ENCODE data around the gene SRBD1.
A peak's percentile ranks its signal among the peaks of the same experiment; 100 is the strongest.

The SRBD1 gene

GRCh38 chr2:45611020-45611859 lies at the start of gene SRBD1:
SRBD1 (minus strand) TSS chr2:45611267; CDS start chr2:45605441, 5,826 bp downstream.
- peak; percentile 98 for DNase-seq

- DNase-seq, result no peak
Observed at GRCh38 chr2:45654250-45654649, 43.2 kb upstream of the SRBD1 start.

- DNase-seq, result no peak
Observed at GRCh38 chr2:45653122-45653913, 42.3 kb upstream of the SRBD1 start.

GRCh38 chr2:45652090-45653031 lies 41.3 kb upstream of the SRBD1 start:
- peak; percentile 44 for DNase-seq

GRCh38 chr2:45651415-45652089 lies 40.5 kb upstream of the SRBD1 start, which contains the start of gene PRKCE:
PRKCE (plus strand) TSS chr2:45651675.
- DNase-seq, result peak; percentile 53

GRCh38 chr2:45650851-45651414 lies 39.9 kb upstream of the SRBD1 start:
- DNase-seq, result peak; percentile 95

GRCh38 chr2:45649858-45650811 lies 39.1 kb upstream of the SRBD1 start:
- peak; percentile 66 for DNase-seq

GRCh38 chr2:45649462-45649857 lies 38.4 kb upstream of the SRBD1 start:
- peak; percentile 41 for DNase-seq

- no peak for DNase-seq
Observed at GRCh38 chr2:45648636-45649035, 37.6 kb upstream of the SRBD1 start.

GRCh38 chr2:45647986-45648520 lies 37.0 kb upstream of the SRBD1 start:
- DNase-seq, result no peak

- no peak for DNase-seq
Observed at GRCh38 chr2:45647356-45647755, 36.3 kb upstream of the SRBD1 start.

- no peak for DNase-seq
Observed at GRCh38 chr2:45646289-45646688, 35.2 kb upstream of the SRBD1 start.

GRCh38 chr2:45643543-45644542 lies 32.8 kb upstream of the SRBD1 start:
- DNase-seq, result peak; percentile 75

GRCh38 chr2:45643095-45643494 lies 32.0 kb upstream of the SRBD1 start:
- no peak for DNase-seq

GRCh38 chr2:45640576-45640975 lies 29.5 kb upstream of the SRBD1 start:
- DNase-seq, result no peak

- peak; percentile 72 for DNase-seq
Observed at GRCh38 chr2:45637440-45637839, 26.4 kb upstream of the SRBD1 start.

GRCh38 chr2:45636008-45636407 lies 24.9 kb upstream of the SRBD1 start:
- peak; percentile 54 for DNase-seq

GRCh38 chr2:45634223-45634622 lies 23.2 kb upstream of the SRBD1 start:
- DNase-seq, result no peak

GRCh38 chr2:45631955-45632354 lies 20.9 kb upstream of the SRBD1 start:
- DNase-seq, result no peak

Data from hematopoietic multipotent progenitor cell treated with erythropoietin and hydrocortisone succinate and interleukin-3 and kit ligand, for 6 days (in vitro differentiated cells).